ENCODE results near the gene TMEM204.

DNA sequence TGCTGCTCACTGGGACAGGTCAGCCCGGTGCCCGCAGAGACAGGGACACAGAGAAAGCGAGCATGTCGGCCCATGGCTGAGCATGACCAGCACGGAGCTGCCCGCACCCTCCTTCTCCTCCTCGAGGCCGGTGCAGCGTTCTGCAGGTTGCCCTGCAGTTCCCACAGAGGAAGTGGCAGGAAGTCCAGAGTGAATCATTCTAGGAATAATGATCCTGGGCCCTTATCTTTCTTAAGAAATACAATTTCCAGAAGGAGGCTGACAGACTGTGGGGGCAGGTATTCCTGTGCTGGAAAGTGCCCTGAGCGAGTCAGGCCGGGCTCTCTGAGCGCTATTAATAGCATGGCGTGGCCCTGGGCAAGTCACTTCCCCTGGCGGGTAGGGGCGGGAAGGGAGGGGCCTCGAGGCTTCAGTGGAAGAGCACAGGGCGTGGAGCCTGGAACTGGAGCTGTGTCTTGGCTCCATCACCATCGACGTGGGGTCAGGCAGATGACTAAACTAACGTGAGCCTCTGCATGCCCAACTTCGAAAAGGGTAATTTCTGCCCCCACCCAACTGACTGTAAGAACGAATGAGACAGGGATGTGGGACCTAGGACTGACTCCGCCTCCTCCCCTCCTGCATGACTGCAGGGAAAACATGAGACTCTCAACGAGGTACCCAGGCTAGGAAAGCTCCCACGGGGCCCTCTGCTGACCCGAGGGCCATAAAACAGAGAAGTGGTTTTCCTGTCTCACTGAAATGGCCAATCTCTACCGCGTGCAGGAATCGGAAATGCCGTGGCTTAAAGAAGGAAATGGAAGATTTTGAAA, 9.8 kb downstream of the TMEM204 start:
- TF ChIP-seq POLR2AphosphoS5 (IDR thresholded peaks at IDR 0.05; ENCODE audit: low read depth, low read length) (no peak), POLR2A (IDR thresholded peaks at IDR 0.05; ENCODE audit: low read depth, low read length) (no peak), TAF1 (IDR thresholded peaks at IDR 0.05; ENCODE audit: borderline replicate concordance, low read depth, low read length) (no peak)
